Endothelial cell of umbilical vein (primary cell): Measurements from ENCODE around the gene NEU1. TPM values are rescaled to one million over a fixed set of nuclear protein-coding genes. Genes with fewer than 3 reads are reported as not detected.
"Not testable (repeated sequence)": the region's sequence is repeated elsewhere in the genome, so short reads cannot be mapped to it uniquely, and the experiment has no call there.

Experiments
- BruUV-seq: library from RNA; stranded (reverse); fragments of 400-500 nt; replicated peaks from 2 replicates; lab custom pipeline; 2021; lab: Mats Ljungman, UMichigan
- CTCF ChIA-PET: fragments of 300-600, 350-600 bp; sonication (Branson Sonifier 250); formaldehyde crosslinking; loops from one replicate; lab custom pipeline; 2021; ENCODE audit warnings: antibody characterized with exemption, inconsistent platforms; lab: Charles Lee
- POLR2A ChIA-PET: fragments of 300-600, 350-600 bp; sonication (Branson Sonifier 250); formaldehyde crosslinking; loops from one replicate; lab custom pipeline; 2021; ENCODE audit warnings: antibody characterized with exemption, inconsistent platforms; lab: Charles Lee
- DNase-seq: peaks from one replicate; pipeline ENCODE4 v3.0.0-alpha.2; 2011; ENCODE audit warnings: low read depth, low spot score
- FAIRE-seq: peaks from 2 replicates; lab custom pipeline; 2011; peaks lifted over from hg19 to GRCh38; lab: Jason Lieb, UNC
- H2AFZ ChIP-seq: 2 replicates; pipeline ENCODE4 v1.6.0; 2012; ENCODE audit warnings: low read depth, low read length, control low read depth, inconsistent platforms
- H3K27ac ChIP-seq: 2 replicates; pipeline ENCODE4 v1.5.1; 2011; ENCODE audit warnings: low read depth, mild to moderate bottlenecking, control low read depth, low read length, moderate library complexity; ENCODE audit not compliant: insufficient read depth
- H3K27me3 ChIP-seq, 2 experiments: 2 replicates each; pipeline versions ENCODE4 v1.6.0 to v1.6.1; 2011; ENCODE audit warnings: low read length in 2 of 2, mixed read lengths in 1 of 2; ENCODE audit not compliant: control insufficient read depth in 2 of 2, insufficient read depth in 2 of 2
- H3K36me3 ChIP-seq, 2 experiments: 2 replicates in 1 of 2; 3 replicates in 1 of 2; pipeline ENCODE4 v1.5.1; 2011; ENCODE audit warnings: low read length in 2 of 2, mild to moderate bottlenecking in 1 of 2, moderate library complexity in 1 of 2; ENCODE audit not compliant: control insufficient read depth in 2 of 2, insufficient read depth in 2 of 2; ENCODE audit errors: extremely low read depth in 1 of 2
- H3K4me1 ChIP-seq: 3 replicates; pipeline ENCODE4 v1.5.1; 2011; ENCODE audit warnings: mild to moderate bottlenecking, low read length; ENCODE audit not compliant: control insufficient read depth, insufficient read depth; ENCODE audit errors: extremely low read depth
- H3K4me2 ChIP-seq: 2 replicates; pipeline ENCODE4 v1.6.1; 2011; ENCODE audit warnings: low read length, control low read depth, mixed read lengths; ENCODE audit not compliant: insufficient read depth
- H3K4me3 ChIP-seq, 3 experiments: fragments of 200-600 bp in 1 of 3; sonication (generic), shearing (Covaris generic) in 1 of 3; replicated peaks in 1 of 3; 2 replicates each; pipeline ENCODE4 v1.5.1; 2011 to 2016; ENCODE audit warnings: control low read depth in 3 of 3, low read length in 3 of 3, mild to moderate bottlenecking in 2 of 3, inconsistent platforms in 1 of 3, low read depth in 1 of 3, moderate library complexity in 1 of 3; ENCODE audit not compliant: insufficient read depth in 1 of 3
- H3K79me2 ChIP-seq: 2 replicates; pipeline ENCODE4 v1.6.0; 2012; ENCODE audit warnings: low read length, inconsistent platforms; ENCODE audit not compliant: control insufficient read depth, insufficient read depth
- H3K9ac ChIP-seq: replicated peaks from 2 replicates; pipeline ENCODE3; 2011; ENCODE audit warnings: low read length, control low read depth; ENCODE audit not compliant: insufficient read depth; ENCODE audit errors: extremely low read depth
- H3K9me1 ChIP-seq: replicated peaks from 3 replicates; pipeline ENCODE4 v1.6.0; 2011; ENCODE audit warnings: mild to moderate bottlenecking, low read length; ENCODE audit not compliant: control insufficient read depth, insufficient read depth; ENCODE audit errors: extremely low read depth
- H3K9me3 ChIP-seq: replicated peaks from 2 replicates; pipeline ENCODE4 v1.5.1; 2012; ENCODE audit warnings: low read length, inconsistent platforms; ENCODE audit not compliant: control insufficient read depth, insufficient read depth
- H4K20me1 ChIP-seq: replicated peaks from 2 replicates; pipeline ENCODE3; 2011; ENCODE audit warnings: mild to moderate bottlenecking, low read length; ENCODE audit not compliant: control insufficient read depth, insufficient read depth; ENCODE audit errors: extremely low read depth
- CTCF ChIP-seq, 2 donors: IDR thresholded peaks; 1 replicate in 1 of 2; 2 replicates in 1 of 2; pipeline ENCODE4 v1.5.1; 2011; ENCODE audit warnings: low read length in 2 of 2, mild to moderate bottlenecking in 2 of 2, moderate library complexity in 2 of 2, control low read depth in 1 of 2, inconsistent platforms in 1 of 2, low read depth in 1 of 2; ENCODE audit not compliant: insufficient read depth in 1 of 2; ENCODE audit errors: extremely low read depth in 1 of 2
- EZH2 ChIP-seq: IDR thresholded peaks from 2 replicates; pipeline ENCODE4 v1.6.1; 2012; ENCODE audit warnings: borderline replicate concordance, low read depth, mild to moderate bottlenecking, moderate library complexity, low read length, inconsistent platforms; ENCODE audit not compliant: severe bottlenecking
- FOS ChIP-seq: IDR thresholded peaks from 2 replicates; pipeline ENCODE4 v1.6.1; 2011; ENCODE audit warnings: mild to moderate bottlenecking, low read length, moderate library complexity, borderline replicate concordance; ENCODE audit not compliant: insufficient read depth
- GATA2 ChIP-seq: IDR thresholded peaks from 2 replicates; pipeline ENCODE4 v1.7.0; 2011; ENCODE audit warnings: low read depth, mild to moderate bottlenecking, moderate library complexity, mixed read lengths, low read length; ENCODE audit not compliant: insufficient read length, insufficient read depth
- JUN ChIP-seq: IDR thresholded peaks from 2 replicates; pipeline ENCODE4 v1.6.1; 2011; ENCODE audit warnings: borderline replicate concordance, low read depth; ENCODE audit not compliant: insufficient read length, insufficient read depth
- MAX ChIP-seq: IDR thresholded peaks from 2 replicates; pipeline ENCODE4 v1.6.1; 2011; ENCODE audit not compliant: insufficient read depth, insufficient read length
- MYC ChIP-seq: IDR thresholded peaks from one replicate; pipeline ENCODE4 v1.6.1; 2011; ENCODE audit warnings: mild to moderate bottlenecking, low read depth, low read length
- POLR2A ChIP-seq: IDR thresholded peaks from 2 replicates; pipeline ENCODE4 v1.6.1; 2012; ENCODE audit warnings: low read depth, mild to moderate bottlenecking, control low read depth, low read length
- POLR2AphosphoS5 ChIP-seq: IDR thresholded peaks from 2 replicates; pipeline ENCODE4 v1.6.1; 2012; ENCODE audit warnings: low read depth, mild to moderate bottlenecking, control low read depth, low read length, moderate library complexity; ENCODE audit not compliant: insufficient read depth
- dilution Hi-C: fragments of 300-500 bp; cut with MboI; formaldehyde crosslinking; loops from one replicate; pipeline ENCODE4 v1.15.0; 2019; ENCODE audit warnings: low sequenced_read_pairs; ENCODE audit not compliant: extremely low pct_ligation_motif_present
- intact Hi-C: fragments of 100-400 bp; cut with micrococcal nuclease; formaldehyde crosslinking; loops from one replicate; pipeline ENCODE4 v1.10.0; 2022
- polyA plus RNA-seq, 4 experiments: library from polyadenylated mRNA; depleted of rRNA in 3 of 4; stranded (reverse) in 3 of 4; unstranded in 1 of 4; fragments of >200 nt; gene quantifications; 2 replicates each; pipeline versions ENCODE4 v1.2.1 to v1.2.3, GENCODE V29; 2011 to 2012; ENCODE audit warnings: missing spikeins in 1 of 4
- total RNA-seq: library from RNA; stranded (reverse); gene quantifications from 2 replicates; pipeline ENCODE4 v1.2.3, GENCODE V29; 2021

NEU1 gene
- total and polyA plus RNA-seq, 2 donors (not counting 3 experiments of a cell fraction or from before 2014, with no cell fraction given), result 62.8 to 111 TPM

- no TSS peak for BruUV-seq
- FAIRE-seq, result no peak
- no peak for TF ChIP-seq POLR2A
- TF ChIP-seq MYC, result no peak
- TF ChIP-seq FOS, result no peak
- TF ChIP-seq GATA2, result no peak
- no peak for TF ChIP-seq EZH2
- TF ChIP-seq JUN, result no peak
- TF ChIP-seq MAX, result no peak
- no peak for TF ChIP-seq POLR2AphosphoS5
- no peak for TF ChIP-seq CTCF (IDR thresholded peaks at IDR 0.05; ENCODE audit: extremely low read depth in 1 of 2, insufficient read depth in 1 of 2, low read depth in 1 of 2, low read length in 2 of 2)
These were observed 3.9 kb downstream of the NEU1 start for GRCh38 chr6:31858707-31859106.

GRCh38 chr6:31857774-31858173, 4.8 kb downstream of the NEU1 start:
- POLR2A ChIA-PET, result interaction anchor here (0.6 kb wide), 1 partner anchor 22 kb away, joined by 3 read pairs; no protein-coding TSS in a partner anchor
- H3K4me2 ChIP-seq, H3K27me3 ChIP-seq, H3K4me3 ChIP-seq, H3K79me2 ChIP-seq, H3K9me3 ChIP-seq, DNase-seq, H3K27ac ChIP-seq, H3K4me1 ChIP-seq, dilution Hi-C loops, intact Hi-C loops, FAIRE-seq, H3K9me1 ChIP-seq, BruUV-seq, H3K9ac ChIP-seq, H4K20me1 ChIP-seq, H2AFZ ChIP-seq: not testable (repeated sequence)
- peaks cover 3 to 20% of the 10 kb centered on the region in 2 experiments for H3K36me3 ChIP-seq
- CTCF ChIA-PET, result interaction anchor here (1.6 kb wide), 1 partner anchor 177 kb away, joined by 3 read pairs; the partner anchor contains the start of gene LY6G5C

More at GRCh38 chr6:31858707-31859106, 3.9 kb downstream of the NEU1 start:
- Histone ChIP-seq H3K9me3 (no peaks in the 10 kb centered on the region), H3K4me1 (peaks cover 7% of the 10 kb centered on the region), H3K27ac (no peak overlapping the region), H3K79me2 (peaks cover 4% of the 10 kb centered on the region), H3K4me3 (no peak overlapping the region), H2AFZ (no peak overlapping the region), H4K20me1 (no peaks in the 10 kb centered on the region), H3K4me2 (no peak overlapping the region), H3K36me3 (peaks cover 3 to 20% of the 10 kb centered on the region in 2 experiments), H3K9me1 (no peaks in the 10 kb centered on the region), H3K9ac (no peak overlapping the region), H3K27me3 (no peaks in the 10 kb centered on the region)
- intact Hi-C loops, result no loop called here
- CTCF ChIA-PET, result interaction anchor here (1.5 to 1.7 kb wide), 2 partner anchors 22 to 89 kb away, joined by 4 read pairs; no protein-coding TSS in a partner anchor
- POLR2A ChIA-PET, result no interaction called here
- no peak for DNase-seq
- dilution Hi-C loops, result no loop called here
